Measurements from ENCODE around the gene PPARGC1A.

PPARGC1A gene

GRCh38 chr4:23922541-23923111 lies 32.8 kb upstream of the PPARGC1A start:
- TF ChIP-seq CTCF (conservative IDR thresholded peaks at IDR 0.05; ENCODE audit: control insufficient read depth, insufficient read depth, low read depth, low read length), result no peak
- no peak for DNase-seq (ENCODE audit: low read depth)
- no peak overlapping the region for H3K4me3 ChIP-seq (ENCODE audit: control insufficient read depth, low read depth, low read length)

- no peak for DNase-seq (ENCODE audit: low read depth)
- H3K4me3 ChIP-seq (ENCODE audit: control insufficient read depth, low read depth, low read length), result no peak overlapping the region
- no peak for TF ChIP-seq CTCF (conservative IDR thresholded peaks at IDR 0.05; ENCODE audit: control insufficient read depth, insufficient read depth, low read depth, low read length)
These were observed 32.2 kb upstream of the PPARGC1A start for GRCh38 chr4:23922013-23922412.

GRCh38 chr4:23921447-23921845 lies 31.6 kb upstream of the PPARGC1A start:
- no peak for DNase-seq (ENCODE audit: low read depth)
- H3K4me3 ChIP-seq (ENCODE audit: control insufficient read depth, low read depth, low read length), result no peak overlapping the region
- no peak for TF ChIP-seq CTCF (conservative IDR thresholded peaks at IDR 0.05; ENCODE audit: control insufficient read depth, insufficient read depth, low read depth, low read length)

DNA sequence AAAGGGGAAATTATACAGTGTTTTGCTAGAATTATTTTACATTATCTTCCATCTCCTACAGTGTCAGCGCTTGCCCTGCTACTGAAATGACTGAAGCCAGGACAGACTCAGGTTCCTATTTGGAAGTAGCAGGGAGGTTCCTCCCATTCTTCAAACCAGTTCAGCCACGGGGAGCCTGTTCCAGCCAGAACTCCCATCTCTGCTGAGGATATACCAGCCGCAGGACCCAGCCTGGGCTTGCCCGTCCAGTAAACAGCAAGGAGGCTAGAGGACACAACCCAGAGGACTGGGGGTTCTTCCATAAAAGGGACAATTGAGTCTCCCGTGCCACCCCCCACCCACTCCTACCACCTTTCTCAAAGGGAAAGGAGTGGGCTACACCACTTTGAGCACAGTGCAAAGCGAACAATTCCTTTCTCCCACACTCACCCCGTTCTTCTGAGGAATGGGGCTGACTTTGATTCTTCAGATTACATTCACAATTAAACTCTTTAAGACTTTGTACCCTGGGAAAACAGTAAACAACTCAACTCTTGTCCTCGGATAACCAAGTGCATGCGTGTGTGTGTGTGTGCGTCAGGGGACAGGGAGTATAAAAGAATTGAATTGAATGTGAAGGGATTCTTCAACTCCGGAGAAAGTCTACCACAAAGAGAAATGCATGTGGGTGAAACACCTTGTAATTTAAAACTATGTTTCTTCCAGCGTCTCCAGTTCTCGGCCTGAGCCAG lies 31.0 kb upstream of the PPARGC1A start:
- H3K4me3 ChIP-seq (ENCODE audit: control insufficient read depth, low read depth, low read length), result no peak overlapping the region

DNA sequence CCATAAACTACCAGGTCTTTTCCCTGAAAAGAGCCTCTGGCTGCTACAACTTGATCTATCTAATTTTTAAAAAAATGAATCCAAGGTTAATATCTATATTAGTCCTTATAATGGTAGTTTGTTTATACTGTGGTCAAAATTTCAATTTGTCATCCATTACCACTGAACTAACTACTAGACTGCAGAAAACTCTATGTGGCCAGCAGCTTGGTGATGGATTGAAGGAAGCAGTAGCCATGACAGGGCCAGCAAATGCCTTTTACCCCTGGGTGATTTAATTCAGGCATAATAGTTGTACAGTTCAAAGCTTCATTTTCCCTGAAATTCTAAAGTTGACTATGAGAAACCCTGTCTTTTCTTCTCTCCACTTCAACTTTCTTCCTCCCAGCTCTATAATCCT lies 30.4 kb upstream of the PPARGC1A start:
- DNase-seq (ENCODE audit: low read depth), result no peak
- TF ChIP-seq CTCF (conservative IDR thresholded peaks at IDR 0.05; ENCODE audit: control insufficient read depth, insufficient read depth, low read depth, low read length), result no peak
- no peak overlapping the region for H3K4me3 ChIP-seq (ENCODE audit: control insufficient read depth, low read depth, low read length)

More for the DNA sequence above, 31.0 kb upstream of the PPARGC1A start:
- no peak for TF ChIP-seq CTCF (conservative IDR thresholded peaks at IDR 0.05; ENCODE audit: control insufficient read depth, insufficient read depth, low read depth, low read length)
- DNase-seq (ENCODE audit: low read depth), result no peak

GRCh38 chr4:23916282-23916681 lies 26.4 kb upstream of the PPARGC1A start:
- H3K4me3 ChIP-seq (ENCODE audit: control insufficient read depth, low read depth, low read length), result no peak overlapping the region
- DNase-seq (ENCODE audit: low read depth), result no peak
- TF ChIP-seq CTCF (conservative IDR thresholded peaks at IDR 0.05; ENCODE audit: control insufficient read depth, insufficient read depth, low read depth, low read length), result no peak
